Stimulated activated effector memory CD8-positive, alpha-beta T cell treated with anti-CD3 and anti-CD28 coated beads, Interleukin-12 subunit alpha, Interleukin-12 subunit beta, amount 100 ng/mL, for 72 hours (primary cell): ENCODE results near the gene SHISAL1.
"Not testable (repeated sequence)": the region's sequence is repeated elsewhere in the genome, so short reads cannot be mapped to it uniquely, and the experiment has no call there.

Experiments used
- ATAC-seq: fragments of 150-1000 bp; cut with Tn5 transposase; 2 replicates; pipeline ENCODE4 v1.10.0; 2021
- DNase-seq, 2 donors: peaks; one replicate each; pipeline ENCODE4 v3.0.0; 2021 to 2022; ENCODE audit warnings: low spot score in 2 of 2
- H3K27ac Mint-ChIP-seq: one replicate; pipeline ENCODE4 v1.8.0; 2022; ENCODE audit warnings: mild to moderate bottlenecking, mixed read lengths
- H3K36me3 Mint-ChIP-seq: one replicate; pipeline ENCODE4 v1.8.0; 2022; ENCODE audit warnings: mild to moderate bottlenecking, mixed read lengths
- H3K4me1 Mint-ChIP-seq: one replicate; pipeline ENCODE4 v1.8.0; 2022; ENCODE audit warnings: mixed read lengths
- H3K4me3 Mint-ChIP-seq: one replicate; pipeline ENCODE4 v1.8.0; 2022; ENCODE audit warnings: mild to moderate bottlenecking, mixed read lengths
- H3K9me3 Mint-ChIP-seq: one replicate; pipeline ENCODE4 v1.8.0; 2022; ENCODE audit warnings: mixed read lengths

Gene SHISAL1

DNA sequence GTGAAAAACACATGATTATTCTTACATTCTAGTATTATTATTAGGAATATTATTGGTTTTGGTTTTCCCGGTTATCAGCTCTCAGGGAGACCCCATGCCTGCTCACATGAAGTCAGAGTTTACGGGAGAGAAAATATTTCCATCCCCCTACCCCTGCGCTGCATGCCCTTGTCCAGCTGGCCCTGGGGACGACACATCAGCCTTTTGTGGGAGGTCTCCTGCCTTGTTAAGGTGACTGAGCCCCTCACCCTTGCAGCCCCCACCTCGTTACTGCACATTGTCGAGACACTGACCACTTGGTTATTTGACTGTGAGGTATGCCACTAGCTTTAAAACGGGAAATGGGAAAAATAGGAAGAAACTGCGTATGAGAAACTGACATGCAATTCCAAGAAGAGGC lies 69.0 kb downstream of the SHISAL1 start:
- H3K9me3 Mint-ChIP-seq: no peaks in the 10 kb centered on the region
- ATAC-seq: no peak
- DNase-seq: no peak
- no peak overlapping the region for H3K27ac Mint-ChIP-seq
- no peaks in the 10 kb centered on the region for H3K36me3 Mint-ChIP-seq
- no peak overlapping the region for H3K4me3 Mint-ChIP-seq
- H3K4me1 Mint-ChIP-seq: no peaks in the 10 kb centered on the region

DNA sequence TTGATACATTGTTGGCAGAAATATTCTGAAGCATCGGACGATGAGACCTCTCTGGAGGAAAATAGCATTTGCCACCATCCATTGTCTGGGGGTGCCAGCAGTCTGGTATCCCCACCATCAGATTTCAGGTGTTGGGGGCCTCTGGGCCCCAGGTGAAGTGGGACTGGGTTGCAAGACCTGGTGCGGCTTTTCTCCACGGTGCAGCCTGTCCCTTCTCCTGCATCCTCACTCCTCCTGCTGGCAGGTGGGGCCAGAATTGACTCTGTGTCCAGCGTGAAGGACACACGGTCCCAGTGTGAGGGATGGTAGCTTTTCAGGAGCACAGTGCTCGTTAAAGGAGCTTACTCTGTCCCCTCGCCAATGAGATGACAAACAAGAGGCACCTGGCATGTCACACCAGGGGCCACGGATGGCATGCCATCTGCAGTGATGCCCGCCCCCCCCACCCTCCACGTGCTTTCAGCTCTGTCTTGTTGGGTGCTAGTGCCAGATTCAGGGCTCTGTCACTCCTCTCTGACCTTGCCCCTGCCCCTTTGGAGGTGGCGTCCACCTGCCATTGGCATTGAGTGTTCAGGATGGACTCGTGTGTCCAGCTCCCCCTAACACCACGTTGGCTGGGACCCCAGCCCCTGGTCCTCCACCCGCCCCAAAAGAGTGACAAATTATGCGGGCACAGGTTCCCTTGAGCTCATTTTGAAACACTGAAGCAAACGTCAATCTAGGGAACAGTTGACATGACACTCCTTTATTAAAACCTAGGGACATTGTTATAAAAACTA lies 69.6 kb downstream of the SHISAL1 start:
- H3K36me3 Mint-ChIP-seq: no peaks in the 10 kb centered on the region
- DNase-seq (no peak), ATAC-seq (no peak)

DNA sequence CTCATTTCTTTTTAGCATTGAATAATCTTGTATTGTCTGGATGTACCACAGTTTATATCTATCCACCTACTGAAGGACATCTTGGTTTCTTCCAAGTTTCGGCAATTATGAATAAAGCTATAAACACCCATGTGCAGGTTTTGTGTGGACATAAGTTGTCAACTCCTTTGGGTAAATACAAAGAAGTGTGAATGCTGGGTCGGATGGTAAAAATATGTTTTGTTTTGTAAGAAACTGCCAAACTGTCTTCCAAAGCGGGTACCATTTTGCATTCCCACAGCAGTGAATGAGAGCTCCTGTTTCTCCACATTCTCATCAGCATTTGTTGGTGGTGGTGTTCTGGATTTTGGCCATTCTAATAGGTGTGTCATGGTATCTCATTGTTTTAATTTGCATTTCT lies 71.6 kb downstream of the SHISAL1 start:
- H3K4me3 Mint-ChIP-seq, ATAC-seq, H3K4me1 Mint-ChIP-seq, H3K36me3 Mint-ChIP-seq, H3K9me3 Mint-ChIP-seq, DNase-seq, H3K27ac Mint-ChIP-seq: not testable (repeated sequence)

More for the DNA sequence above, 69.6 kb downstream of the SHISAL1 start:
- Mint-ChIP-seq H3K27ac (no peak overlapping the region), H3K4me1 (no peaks in the 10 kb centered on the region), H3K9me3 (no peaks in the 10 kb centered on the region), H3K4me3 (no peak overlapping the region)

DNA sequence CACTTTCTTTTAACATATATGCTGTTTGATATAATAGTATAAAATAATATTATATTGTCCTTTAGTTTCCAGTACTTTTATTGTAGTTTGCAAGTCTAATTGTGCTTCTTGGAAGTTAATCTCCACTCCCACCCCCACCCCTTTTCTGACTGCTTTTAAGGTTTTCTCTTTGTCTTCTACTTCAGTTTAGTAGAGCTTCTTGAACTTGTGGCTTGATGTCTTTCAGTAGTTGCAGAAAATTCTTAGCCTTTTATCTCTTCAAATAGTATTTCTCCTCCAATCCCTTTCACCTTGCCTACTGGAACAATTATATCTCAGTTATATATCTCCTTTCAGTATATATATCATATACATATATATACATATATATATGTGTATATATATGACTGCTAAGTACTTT lies 75.5 kb downstream of the SHISAL1 start:
- Mint-ChIP-seq H3K4me1 (no peaks in the 10 kb centered on the region), H3K4me3 (no peak overlapping the region), H3K36me3 (no peaks in the 10 kb centered on the region), H3K9me3 (no peaks in the 10 kb centered on the region), H3K27ac (no peak overlapping the region)
- no peak for DNase-seq
- ATAC-seq: no peak

DNA sequence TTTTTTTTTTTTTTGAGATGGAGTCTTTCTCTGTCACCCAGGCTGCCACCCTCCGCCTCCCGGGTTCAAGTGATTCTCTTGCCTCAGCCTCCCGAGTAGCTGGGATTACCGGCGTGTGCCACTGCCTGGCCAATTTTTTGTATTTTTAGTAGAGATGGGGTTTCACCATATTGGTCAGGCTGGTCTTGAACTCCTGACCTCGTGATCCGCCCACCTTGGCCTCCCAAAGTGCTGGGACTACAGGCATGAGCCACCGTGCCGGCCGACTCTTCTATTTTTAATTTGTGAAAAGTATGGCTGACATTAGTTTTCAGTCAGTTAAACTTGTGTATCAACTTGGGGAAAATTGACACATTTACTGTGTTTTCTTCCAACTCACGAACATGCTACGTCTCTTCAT lies 78.4 kb downstream of the SHISAL1 start:
- not testable (repeated sequence) for H3K4me3 Mint-ChIP-seq, H3K9me3 Mint-ChIP-seq

DNA sequence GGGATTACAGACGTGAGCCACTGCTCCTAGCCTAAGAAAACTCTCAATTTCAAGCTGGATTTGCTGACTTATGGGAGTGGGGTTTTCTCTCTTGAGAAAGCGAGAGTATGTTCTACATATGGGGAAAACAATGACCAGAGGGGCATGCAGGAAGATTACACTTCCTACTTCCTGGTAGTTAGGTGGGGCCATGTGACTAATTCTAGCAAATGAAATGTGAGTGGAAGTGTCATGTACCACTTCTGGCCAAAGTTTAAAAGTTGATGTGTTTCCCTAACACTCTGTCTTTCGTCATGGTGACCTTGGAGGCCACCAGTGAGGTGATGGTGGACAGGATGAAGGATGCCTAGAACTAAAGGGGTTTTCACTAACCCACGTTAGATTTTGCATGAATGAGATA lies 81.5 kb downstream of the SHISAL1 start:
- Mint-ChIP-seq H3K27ac (no peak overlapping the region), H3K36me3 (no peaks in the 10 kb centered on the region), H3K4me3 (no peak overlapping the region), H3K9me3 (peaks cover 6% of the 10 kb centered on the region), H3K4me1 (no peaks in the 10 kb centered on the region)
- ATAC-seq: no peak
- DNase-seq: no peak

More for the DNA sequence above, 78.4 kb downstream of the SHISAL1 start:
- H3K36me3 Mint-ChIP-seq, H3K4me1 Mint-ChIP-seq, H3K27ac Mint-ChIP-seq, ATAC-seq: not testable (repeated sequence)
- DNase-seq: peak in 1 of 2 donors; percentile 26

DNA sequence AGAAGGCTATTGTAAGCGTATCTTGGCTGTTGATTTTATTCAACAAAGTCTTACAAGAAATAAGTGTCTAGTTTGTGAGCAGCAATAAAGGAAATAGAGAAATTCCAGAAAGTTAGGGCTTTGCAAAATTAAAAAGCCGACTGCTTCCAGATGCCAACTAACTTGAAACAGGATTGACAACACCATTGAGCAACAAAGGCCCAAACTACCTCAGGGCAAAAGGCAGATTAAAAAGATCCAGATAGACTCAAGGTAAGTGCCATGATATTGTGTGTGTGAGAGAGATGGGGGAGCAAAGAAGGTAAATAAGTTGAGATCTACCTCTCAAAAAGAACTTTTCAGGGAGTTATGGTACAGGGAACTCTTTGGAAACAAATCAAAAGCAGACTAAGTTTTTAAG lies 82.9 kb downstream of the SHISAL1 start:
- H3K36me3 Mint-ChIP-seq: no peaks in the 10 kb centered on the region
- H3K4me3 Mint-ChIP-seq: no peak overlapping the region
- ATAC-seq: no peak
- no peak overlapping the region for H3K27ac Mint-ChIP-seq
- DNase-seq: no peak
- H3K9me3 Mint-ChIP-seq: peaks cover 6% of the 10 kb centered on the region
- no peaks in the 10 kb centered on the region for H3K4me1 Mint-ChIP-seq

DNA sequence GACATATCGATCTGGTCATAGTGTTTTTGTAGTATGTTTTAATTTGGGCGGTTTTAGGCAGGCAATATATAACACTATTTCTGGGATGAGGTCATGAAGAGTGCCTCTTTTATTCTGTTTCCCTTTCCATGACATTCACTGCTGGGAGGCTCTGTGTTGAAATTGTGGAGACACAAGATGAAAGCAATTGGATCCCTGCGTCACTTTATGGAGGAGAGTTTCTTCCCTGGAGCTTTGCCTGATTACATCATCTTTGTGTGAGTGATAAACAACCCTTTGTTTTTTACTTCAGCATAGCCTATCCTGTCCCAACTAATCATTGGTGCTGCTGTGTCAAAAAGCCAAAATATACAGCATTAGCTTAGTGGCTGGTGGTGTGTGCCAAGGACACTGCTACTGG lies 83.4 kb downstream of the SHISAL1 start:
- Mint-ChIP-seq H3K27ac (no peak overlapping the region), H3K9me3 (peaks cover 6% of the 10 kb centered on the region), H3K36me3 (no peaks in the 10 kb centered on the region), H3K4me1 (no peaks in the 10 kb centered on the region), H3K4me3 (no peak overlapping the region)
- ATAC-seq (no peak), DNase-seq (no peak)

DNA sequence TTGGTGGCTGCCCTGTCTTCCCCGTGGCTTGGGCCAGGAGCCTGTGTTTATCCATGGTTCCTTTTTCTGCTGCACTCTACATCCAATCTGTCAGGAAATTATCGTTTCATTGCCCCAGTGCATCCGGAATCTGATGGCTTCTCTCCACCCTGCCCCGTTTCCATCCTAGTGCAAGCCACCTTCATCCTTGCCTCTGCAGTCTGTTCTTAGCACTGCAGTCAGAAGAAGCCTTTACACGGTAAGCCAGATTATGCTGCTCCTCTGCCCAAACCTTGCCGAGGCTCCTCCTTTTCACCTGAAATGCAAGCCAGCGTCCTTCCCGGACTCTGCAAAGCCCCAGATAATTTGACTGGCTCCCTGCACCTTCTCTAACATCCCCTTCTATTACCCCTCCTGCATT lies 86.9 kb downstream of the SHISAL1 start:
- H3K36me3 Mint-ChIP-seq: no peaks in the 10 kb centered on the region
- no peaks in the 10 kb centered on the region for H3K4me1 Mint-ChIP-seq
- no peak overlapping the region for H3K27ac Mint-ChIP-seq
- ATAC-seq (no peak), DNase-seq (no peak)
- H3K9me3 Mint-ChIP-seq: peaks cover 6% of the 10 kb centered on the region
- H3K4me3 Mint-ChIP-seq: no peak overlapping the region

DNA sequence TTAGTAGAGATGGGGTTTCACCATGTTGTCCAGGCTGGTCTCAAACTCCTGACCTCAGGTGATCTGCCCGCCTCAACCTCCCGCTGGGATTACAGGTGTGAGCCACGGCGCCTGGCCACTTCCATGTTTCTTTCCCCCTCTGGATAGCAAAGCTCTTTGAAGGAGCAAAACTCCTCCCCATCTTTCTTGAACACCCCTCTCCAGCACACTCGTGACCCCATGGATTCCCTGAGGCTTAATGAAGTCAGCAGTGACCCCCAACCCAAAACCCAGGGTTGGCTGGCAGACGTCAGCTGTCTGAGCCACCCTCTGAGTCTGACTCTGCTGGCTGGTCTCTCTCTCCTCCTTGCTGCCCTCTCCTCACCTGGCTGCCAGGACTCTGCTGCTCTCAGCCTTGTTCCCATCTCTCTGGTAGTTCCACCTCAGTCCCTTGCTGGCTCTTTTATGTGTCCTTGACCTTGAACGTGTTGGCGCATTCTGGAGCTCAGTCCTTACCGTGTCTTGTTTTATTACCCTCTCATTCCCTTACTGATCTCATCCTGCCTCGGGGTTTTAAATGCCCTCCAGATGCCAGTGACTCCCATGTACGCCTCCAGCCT lies 87.6 kb downstream of the SHISAL1 start:
- H3K4me1 Mint-ChIP-seq: no peaks in the 10 kb centered on the region
- H3K9me3 Mint-ChIP-seq: peaks cover 6% of the 10 kb centered on the region
- no peak overlapping the region for H3K4me3 Mint-ChIP-seq
- DNase-seq: peak in 1 of 2 donors; percentile 37
- ATAC-seq: no peak
- no peaks in the 10 kb centered on the region for H3K36me3 Mint-ChIP-seq
- no peak overlapping the region for H3K27ac Mint-ChIP-seq

DNA sequence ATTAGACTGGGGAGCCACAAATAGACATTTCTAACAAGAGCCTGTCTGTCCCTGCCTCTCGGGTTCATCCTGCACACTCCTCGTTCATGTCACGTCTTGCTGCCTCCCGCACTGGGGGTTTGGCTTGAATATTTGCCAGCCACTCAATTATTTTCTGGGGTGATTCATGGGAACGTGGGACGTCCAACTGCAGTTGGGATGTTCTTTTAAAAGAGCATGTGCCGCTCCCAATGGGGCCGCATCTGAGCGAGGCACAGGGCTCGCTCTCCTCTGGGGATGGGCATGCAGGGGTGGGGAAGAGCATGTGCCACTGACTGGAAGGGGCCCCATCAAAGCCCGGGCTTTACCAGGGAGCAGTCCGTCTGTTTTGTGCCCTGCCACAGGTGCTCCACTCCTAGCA lies 88.6 kb downstream of the SHISAL1 start:
- no peak for ATAC-seq
- H3K27ac Mint-ChIP-seq: no peak overlapping the region

DNA sequence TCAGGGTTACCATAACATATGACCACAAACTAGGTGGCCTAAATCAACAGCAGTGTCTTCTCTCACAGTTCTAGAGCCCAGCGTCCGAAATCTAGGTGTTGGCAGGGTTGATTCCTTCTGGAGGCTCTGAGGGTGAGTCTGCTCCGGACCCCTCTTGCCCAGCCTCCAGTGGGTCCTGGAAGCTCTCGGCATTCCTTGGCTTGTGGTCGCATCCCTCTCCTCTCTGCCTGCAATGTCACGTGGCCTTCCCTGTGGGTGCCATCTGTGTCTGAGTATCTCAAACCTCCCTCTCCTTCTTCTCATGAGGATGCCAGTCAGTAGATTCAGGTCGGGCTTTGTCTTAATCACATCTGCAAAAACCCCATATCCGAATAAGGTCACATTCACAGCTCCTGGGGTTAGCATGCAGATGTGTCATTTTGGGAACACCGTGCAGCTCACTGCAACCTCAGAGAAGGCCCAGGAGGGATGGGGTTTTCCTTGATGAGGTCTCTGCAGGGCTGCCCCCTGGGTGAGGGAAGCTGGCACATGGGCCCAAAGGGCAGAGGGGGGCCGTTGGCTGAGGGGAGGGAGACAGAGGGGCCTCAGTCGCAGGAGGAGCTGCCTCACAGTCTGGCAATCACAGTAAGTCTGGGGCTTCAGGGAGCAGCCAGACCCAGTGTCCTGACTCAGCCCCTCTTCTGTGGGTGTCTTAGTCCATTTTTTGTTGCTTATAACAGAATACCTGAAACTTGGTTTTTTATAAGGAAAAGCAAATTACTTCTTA lies 90.9 kb downstream of the SHISAL1 start:
- H3K4me1 Mint-ChIP-seq: no peaks in the 10 kb centered on the region
- H3K4me3 Mint-ChIP-seq: no peak overlapping the region
- H3K9me3 Mint-ChIP-seq: no peaks in the 10 kb centered on the region

More for the DNA sequence above, 88.6 kb downstream of the SHISAL1 start:
- Mint-ChIP-seq H3K4me1 (no peaks in the 10 kb centered on the region), H3K9me3 (peaks cover 6% of the 10 kb centered on the region), H3K36me3 (no peaks in the 10 kb centered on the region), H3K4me3 (no peak overlapping the region)
- DNase-seq: no peak

DNA sequence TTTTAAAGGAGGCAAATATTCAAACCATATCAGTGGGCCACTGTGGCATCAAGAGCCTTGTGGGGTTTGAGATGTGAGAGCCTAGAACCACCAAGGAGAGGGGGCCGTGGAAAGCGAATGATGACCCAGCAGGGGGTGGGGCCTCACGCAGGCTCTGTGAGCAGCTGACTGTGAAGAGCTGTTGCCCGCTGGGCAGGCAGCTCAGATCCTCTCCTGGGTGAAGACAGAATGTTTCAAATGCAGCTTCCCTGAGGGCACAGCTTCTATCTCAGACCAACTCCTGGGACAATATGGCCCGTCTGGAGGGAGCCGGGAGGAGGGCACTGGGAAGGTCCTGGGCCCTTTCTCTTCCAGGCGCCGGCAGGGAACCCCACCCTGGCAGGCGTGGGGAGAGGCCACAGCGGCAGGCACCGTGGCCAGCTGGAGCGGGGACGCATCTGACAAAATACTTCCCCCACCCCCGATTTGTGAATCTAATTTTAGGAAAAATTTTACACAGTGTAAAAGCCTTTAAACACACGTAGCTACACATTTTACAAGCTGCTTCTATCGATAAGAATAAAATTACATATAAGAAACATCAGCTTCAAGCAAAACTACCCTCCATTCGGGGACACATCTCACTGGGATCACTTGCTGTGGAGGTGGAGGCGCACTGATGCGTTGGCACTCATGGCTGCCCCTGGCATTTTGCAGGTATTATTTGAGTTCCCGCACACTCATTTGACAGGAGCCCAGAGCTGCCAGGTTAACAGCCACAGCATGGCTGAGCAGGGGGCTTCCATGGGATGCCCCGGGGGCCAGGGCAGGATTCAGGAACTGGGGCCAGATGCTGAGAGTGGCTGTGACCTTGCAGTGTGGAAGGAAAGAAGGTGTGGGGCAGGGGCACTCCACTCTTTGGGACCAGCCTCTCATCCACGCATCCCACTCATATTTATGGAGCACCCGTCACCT lies 91.7 kb downstream of the SHISAL1 start:
- H3K4me1 Mint-ChIP-seq: no peaks in the 10 kb centered on the region
- peak overlapping the region; percentile 7 for H3K27ac Mint-ChIP-seq
- DNase-seq: no peak
- no peak overlapping the region for H3K4me3 Mint-ChIP-seq
- ATAC-seq: no peak
- H3K9me3 Mint-ChIP-seq: no peaks in the 10 kb centered on the region
- H3K36me3 Mint-ChIP-seq: peaks cover 5% of the 10 kb centered on the region

More for the DNA sequence above, 90.9 kb downstream of the SHISAL1 start:
- H3K27ac Mint-ChIP-seq: peak overlapping the region; percentile 7
- DNase-seq: peak in 1 of 2 donors; percentile 41
- H3K36me3 Mint-ChIP-seq: peaks cover 5% of the 10 kb centered on the region
- ATAC-seq: no peak

DNA sequence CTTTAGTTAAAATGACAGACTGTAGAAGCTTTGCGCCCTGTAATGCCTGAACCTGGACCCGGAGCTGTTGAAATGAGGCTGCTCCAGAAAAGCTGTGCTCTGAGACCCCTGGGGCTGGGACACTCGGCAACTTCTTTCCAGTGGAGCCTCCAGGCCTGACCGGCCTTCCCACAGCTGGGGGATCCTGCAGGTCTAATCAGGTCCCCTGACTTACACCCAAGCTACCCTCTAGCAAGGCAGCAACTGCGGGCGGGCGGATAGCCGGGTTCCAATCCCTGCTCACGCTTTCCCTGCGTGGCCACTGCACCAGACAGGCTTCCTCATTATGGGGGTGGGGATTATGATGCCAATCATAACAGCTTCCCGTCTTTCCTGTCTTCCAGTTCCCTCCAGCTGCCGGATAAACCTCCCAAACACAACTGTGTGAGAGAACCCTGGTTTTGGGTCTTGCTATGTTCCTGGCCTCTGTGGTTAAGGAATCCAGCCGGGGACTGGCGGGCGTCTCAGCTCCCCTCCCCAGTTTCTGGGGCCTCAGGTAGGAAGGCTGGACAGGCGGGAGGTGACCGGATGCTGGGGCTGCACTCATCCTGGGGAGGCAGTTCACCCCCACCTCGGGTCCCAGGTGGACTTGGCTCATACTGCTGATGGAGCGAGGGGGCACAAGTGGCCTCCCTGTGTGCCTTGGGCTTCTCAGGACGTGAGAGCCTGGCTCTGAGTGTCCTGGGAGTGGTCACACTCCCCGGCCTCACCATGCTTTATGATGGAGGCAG lies 93.5 kb downstream of the SHISAL1 start:
- ATAC-seq (no peak), DNase-seq (peak in 1 of 2 donors; percentile 36)
- H3K9me3 Mint-ChIP-seq: no peaks in the 10 kb centered on the region
- peaks cover 5% of the 10 kb centered on the region for H3K36me3 Mint-ChIP-seq
- H3K27ac Mint-ChIP-seq: no peak overlapping the region
- H3K4me1 Mint-ChIP-seq: no peaks in the 10 kb centered on the region
- no peak overlapping the region for H3K4me3 Mint-ChIP-seq
